HUDEP-2 (cell line): ENCODE results near the gene IL32.

Source experiments
- DNase-seq, 76 experiments: peaks; one replicate each; lab custom pipeline; 2025; ENCODE audit not compliant: unreplicated experiment in 76 of 76; lab: John Stamatoyannopoulos, UW

IL32 gene

DNA sequence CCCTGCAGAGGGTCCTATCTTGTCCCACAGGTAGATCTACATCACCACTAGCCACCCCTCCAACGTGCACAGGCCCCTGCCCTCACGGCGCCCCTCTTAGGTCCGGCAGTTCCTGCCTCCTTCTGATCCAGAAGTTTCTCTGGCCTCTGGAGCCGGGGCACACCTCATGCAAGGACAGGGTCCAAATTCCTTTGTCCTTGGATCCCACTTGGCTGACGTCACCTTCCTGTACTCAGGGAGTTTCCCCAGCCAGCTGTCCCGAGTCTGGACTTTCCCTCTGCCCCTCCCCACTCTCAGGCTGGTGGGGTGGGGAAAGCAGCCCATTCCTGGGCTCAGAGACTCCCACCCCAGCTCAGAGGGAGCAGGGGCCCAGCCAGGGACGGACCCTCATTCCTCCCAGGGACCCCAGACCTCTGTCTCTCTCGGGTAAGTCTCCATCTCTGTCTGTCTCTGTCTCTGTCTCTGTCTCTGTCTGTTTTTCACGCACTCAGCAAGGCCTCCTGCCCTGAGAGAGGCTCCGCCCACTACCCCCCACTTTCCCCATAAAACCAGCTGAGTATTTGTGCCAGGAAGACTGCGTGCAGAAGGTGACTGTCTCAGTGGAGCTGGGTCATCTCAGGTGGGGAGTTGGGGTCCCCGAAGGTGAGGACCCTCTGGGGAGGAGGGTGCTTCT is at the start of gene IL32:
Gene IL32 (plus strand): TSS at position 572 of the 673 bp plus-strand sequence. CDS start 172 bp downstream, outside the sequence.
- DNase-seq: no peak

DNA sequence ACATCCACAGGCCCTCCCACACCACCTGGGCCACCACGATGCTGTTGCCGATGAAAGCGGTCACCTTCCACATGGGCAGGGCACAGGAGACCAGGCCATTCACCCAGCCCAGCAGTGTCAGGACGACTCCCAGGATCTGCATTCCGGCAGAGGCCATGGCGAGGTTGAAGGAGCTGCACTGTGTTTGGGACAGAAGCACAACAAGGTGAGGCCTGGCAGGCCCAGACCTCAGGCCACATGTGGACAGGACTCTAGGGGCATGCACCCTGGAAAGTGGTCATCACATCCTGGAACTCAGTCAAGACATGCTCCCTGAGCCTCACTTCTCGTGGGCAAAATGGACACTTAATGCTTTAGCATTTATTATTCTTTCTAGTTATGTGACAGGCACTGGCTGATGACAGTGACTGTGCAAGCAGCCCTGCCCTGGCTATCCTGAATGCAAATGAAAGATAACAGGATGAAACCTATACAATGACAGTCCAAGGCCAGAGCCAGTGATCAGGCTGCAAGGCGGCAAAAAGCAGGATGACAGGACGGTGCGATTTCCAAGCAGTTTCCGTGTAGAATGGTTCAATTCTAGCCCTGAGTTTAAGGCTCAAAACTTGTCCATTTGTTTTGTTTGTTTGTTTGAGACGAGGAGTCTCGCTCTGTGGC is 49.4 kb upstream of the IL32 start:
- peak in 20 of 76 experiments; percentile 12 to 54 (median 30) for DNase-seq

- no peak for DNase-seq
Measured at GRCh38 chr16:3017344-3017743, 48.1 kb upstream of the IL32 start.

GRCh38 chr16:3017794-3018506 is 47.5 kb upstream of the IL32 start, which contains the start of gene CLDN6:
TSS of gene CLDN6 (minus strand) at chr16:3018183. CDS start at chr16:3016021, 2,162 bp downstream.
- peak in 18 of 76 experiments; percentile 13 to 43 (median 27) for DNase-seq

- DNase-seq: peak in 1 of 76 experiments; percentile 71
Measured at GRCh38 chr16:3019594-3020246, 45.7 kb upstream of the IL32 start.

- DNase-seq: peak in 65 of 76 experiments; percentile 16 to 84 (median 62)
Measured at GRCh38 chr16:3020247-3020603, 45.2 kb upstream of the IL32 start, which contains the start of gene TNFRSF12A. TSS of gene TNFRSF12A (plus strand) at chr16:3020368. CDS start at chr16:3020398, 30 bp downstream.

DNA sequence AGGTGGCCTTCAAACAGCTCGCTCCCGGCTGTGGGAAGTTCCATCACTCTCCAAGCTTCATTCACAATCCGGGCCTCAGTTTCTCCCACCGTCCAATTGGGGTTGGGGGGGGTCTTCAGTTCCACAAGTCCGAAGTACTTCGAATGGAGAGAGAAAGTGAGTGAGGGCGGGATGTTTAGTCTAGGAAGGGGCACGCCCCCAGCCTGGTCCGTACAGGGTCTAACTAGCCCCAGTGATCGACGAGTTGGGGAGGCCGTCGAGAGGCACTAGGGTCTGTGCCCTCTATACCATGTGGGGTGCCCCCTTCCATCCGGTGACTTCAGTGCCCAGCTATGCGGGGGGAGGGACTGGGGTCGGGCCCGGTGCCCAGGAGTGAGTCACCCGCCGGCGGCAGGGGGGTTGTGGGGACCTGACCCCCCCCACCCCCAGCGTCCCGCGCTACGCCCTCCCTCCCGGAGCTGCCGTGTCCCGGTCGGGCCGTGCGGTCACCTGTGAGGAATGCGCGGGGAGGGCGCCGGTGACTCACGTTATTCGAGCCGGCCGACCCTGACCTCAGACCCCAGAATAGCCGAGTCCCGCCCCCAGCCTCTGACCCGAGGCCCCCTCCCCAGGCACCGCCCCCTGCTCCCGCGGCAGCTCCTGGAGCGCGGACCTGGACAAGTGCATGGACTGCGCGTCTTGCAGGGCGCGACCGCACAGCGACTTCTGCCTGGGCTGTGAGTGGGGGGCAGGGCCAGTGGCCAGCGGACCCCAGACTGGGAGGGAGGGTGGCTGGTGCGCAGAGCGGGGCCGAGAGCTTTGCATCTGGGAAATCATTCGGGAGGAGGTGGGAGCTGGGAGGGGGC is 44.6 kb upstream of the IL32 start:
- peak in 64 of 76 experiments; percentile 11 to 80 (median 63) for DNase-seq

DNA sequence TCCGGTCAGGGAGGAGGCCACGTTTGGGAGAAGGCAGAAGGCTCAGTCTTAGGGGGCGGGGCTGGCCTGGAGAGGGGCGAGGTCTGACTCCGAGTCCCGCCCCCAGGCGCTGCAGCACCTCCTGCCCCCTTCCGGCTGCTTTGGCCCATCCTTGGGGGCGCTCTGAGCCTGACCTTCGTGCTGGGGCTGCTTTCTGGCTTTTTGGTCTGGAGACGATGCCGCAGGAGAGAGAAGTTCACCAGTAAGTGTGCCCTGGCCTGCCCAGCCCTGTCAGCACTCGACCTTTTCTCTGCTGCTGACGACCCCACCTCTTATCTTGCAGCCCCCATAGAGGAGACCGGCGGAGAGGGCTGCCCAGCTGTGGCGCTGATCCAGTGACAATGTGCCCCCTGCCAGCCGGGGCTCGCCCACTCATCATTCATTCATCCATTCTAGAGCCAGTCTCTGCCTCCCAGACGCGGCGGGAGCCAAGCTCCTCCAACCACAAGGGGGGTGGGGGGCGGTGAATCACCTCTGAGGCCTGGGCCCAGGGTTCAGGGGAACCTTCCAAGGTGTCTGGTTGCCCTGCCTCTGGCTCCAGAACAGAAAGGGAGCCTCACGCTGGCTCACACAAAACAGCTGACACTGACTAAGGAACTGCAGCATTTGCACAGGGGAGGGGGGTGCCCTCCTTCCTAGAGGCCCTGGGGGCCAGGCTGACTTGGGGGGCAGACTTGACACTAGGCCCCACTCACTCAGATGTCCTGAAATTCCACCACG is 43.8 kb upstream of the IL32 start:
- DNase-seq: peak in 63 of 76 experiments; percentile 10 to 82 (median 61)

DNA sequence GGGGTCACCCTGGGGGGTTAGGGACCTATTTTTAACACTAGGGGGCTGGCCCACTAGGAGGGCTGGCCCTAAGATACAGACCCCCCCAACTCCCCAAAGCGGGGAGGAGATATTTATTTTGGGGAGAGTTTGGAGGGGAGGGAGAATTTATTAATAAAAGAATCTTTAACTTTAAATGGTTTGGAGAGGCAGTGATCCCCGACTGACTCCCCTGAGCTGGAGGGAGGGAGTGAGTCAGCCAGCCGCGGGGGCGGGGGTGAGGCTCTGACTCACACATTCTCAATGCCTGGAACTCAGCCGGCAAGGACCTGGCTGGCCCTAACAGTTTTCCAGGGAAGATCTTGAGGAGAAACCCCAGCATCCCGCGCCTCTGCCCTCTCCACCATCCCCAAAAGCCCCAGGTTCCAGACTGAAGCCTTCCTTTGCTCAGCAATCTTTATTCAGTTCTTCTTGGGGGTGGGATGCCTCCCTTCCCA is 43.2 kb upstream of the IL32 start:
- DNase-seq: peak in 66 of 76 experiments; percentile 24 to 83 (median 68)

GRCh38 chr16:3022684-3023414 is 42.6 kb upstream of the IL32 start:
- DNase-seq: peak in 1 of 76 experiments; percentile 36

- peak in 57 of 76 experiments; percentile 9 to 79 (median 54) for DNase-seq
Measured at GRCh38 chr16:3023415-3023668, 42.1 kb upstream of the IL32 start.

GRCh38 chr16:3023669-3024478 is 41.6 kb upstream of the IL32 start, which contains the start of the genes HCFC1R1 and THOC6:
TSS of gene HCFC1R1 (minus strand) at chr16:3023942. CDS start at chr16:3023941, 1 bp downstream.
TSS of gene THOC6 (plus strand) at chr16:3024035. CDS start at chr16:3024327, 292 bp downstream.
- peak in 74 of 76 experiments; percentile 81 to 97 (median 93) for DNase-seq

- no peak for DNase-seq
Measured at GRCh38 chr16:3025032-3026002, 40.1 kb upstream of the IL32 start.

DNA sequence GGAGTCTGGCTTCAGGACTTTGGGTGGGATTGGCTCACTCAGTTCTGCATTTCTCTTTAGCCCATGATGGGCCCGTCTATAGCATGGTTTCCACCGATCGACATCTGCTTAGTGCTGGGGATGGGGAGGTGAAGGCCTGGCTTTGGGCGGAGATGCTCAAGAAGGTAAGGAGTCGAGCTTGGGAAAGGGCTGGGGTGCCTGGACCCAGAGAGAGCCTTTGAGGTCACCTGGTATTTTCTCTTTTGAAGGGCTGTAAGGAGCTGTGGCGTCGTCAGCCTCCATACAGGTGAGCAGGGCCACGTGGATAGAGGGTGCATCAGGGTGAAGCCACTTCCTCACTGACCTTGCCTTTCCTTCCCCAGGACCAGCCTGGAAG is 39.4 kb upstream of the IL32 start:
- DNase-seq: no peak

DNA sequence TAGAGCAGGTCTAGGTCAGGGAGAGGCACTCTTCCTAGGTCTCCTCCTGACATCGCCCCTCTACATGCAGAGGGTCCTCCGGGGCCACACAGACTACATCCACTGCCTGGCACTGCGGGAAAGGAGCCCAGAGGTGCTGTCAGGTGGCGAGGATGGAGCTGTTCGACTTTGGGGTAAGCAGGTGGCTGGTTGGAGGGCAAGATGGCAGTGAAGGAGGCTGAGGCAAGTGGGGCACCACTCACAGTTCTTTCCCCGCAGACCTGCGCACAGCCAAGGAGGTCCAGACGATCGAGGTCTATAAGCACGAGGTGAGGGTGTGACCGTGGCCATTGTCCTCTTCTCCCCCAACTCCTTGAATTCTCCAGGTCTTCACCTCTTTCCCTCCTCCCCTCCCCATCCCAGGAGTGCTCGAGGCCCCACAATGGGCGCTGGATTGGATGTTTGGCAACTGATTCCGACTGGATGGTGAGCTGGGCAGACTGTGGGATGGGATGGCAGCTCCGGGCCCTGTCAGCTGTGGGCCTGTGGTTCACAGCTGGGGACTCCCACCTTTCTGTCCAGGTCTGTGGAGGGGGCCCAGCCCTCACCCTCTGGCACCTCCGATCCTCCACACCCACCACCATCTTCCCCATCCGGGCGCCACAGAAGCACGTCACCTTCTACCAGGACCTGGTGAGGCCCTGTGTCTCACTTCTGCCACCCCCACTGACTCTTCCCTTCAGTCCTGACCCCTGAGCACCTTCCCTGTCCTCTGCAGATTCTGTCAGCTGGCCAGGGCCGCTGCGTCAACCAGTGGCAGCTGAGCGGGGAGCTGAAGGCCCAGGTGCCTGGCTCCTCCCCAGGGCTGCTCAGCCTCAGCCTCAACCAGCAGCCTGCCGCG is 38.6 kb upstream of the IL32 start:
- no peak for DNase-seq

DNA sequence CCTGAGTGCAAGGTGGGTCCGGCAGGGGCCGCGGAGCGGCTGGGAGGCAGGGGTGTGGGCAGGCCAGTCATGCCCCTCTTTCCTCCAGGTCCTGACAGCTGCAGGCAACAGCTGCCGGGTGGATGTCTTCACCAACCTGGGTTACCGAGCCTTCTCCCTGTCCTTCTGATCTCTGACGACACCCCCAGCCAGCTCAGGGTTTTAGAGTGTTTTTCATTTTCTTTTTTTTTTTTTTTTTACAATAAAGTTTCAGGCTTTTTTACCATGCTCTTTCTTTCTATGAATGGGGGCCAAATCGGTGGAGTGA is 38.0 kb upstream of the IL32 start:
- no peak for DNase-seq
